B cell (primary cell): ENCODE measurements around the gene CENPO. TPM values are rescaled to one million over a fixed set of nuclear protein-coding genes. Genes with fewer than 3 reads are reported as not detected.

ENCODE experiments used
- ATAC-seq: fragments of 200-7000 bp; cut with Tn5 transposase; one replicate; pipeline ENCODE4 v1.10.0; 2021; ENCODE audit warnings: low read depth, mild to moderate bottlenecking, moderate number of reproducible peaks, moderate library complexity
- CTCF ChIA-PET: fragments of 350-600 bp; sonication (Branson Sonifier 250); formaldehyde crosslinking; loops from one replicate; lab custom pipeline; 2021; ENCODE audit warnings: antibody characterized with exemption, inconsistent platforms; lab: Charles Lee
- POLR2A ChIA-PET: fragments of 350-600 bp; sonication (Branson Sonifier 250); formaldehyde crosslinking; loops from one replicate; lab custom pipeline; 2021; ENCODE audit warnings: antibody characterized with exemption; lab: Charles Lee
- DNase-seq: peaks from one replicate; pipeline ENCODE4 v3.0.0; 2013
- H2AFZ ChIP-seq: 2 replicates; pipeline ENCODE4 v1.6.1; 2012; ENCODE audit warnings: mild to moderate bottlenecking, low read depth, low read length; ENCODE audit not compliant: insufficient read depth, poor library complexity, severe bottlenecking
- H3K27ac ChIP-seq, 2 donors: 1 replicate in 1 of 2; 2 replicates in 1 of 2; pipeline ENCODE4 v1.5.1; 2012 to 2013; ENCODE audit warnings: low read length in 2 of 2, mild to moderate bottlenecking in 2 of 2, moderate library complexity in 1 of 2
- H3K27me3 ChIP-seq, 4 experiments: fragments of 200-600 bp in 1 of 4; sonication (generic) in 1 of 4; replicated peaks in 1 of 4; 1 replicate in 2 of 4; 2 replicates in 2 of 4; pipeline versions ENCODE4 v1.6.1 to v1.7.0; 2013 to 2016; ENCODE audit warnings: low read length in 3 of 4, mild to moderate bottlenecking in 2 of 4, mixed read lengths in 1 of 4, moderate library complexity in 1 of 4; ENCODE audit not compliant: insufficient read depth in 4 of 4, control insufficient read depth in 3 of 4; ENCODE audit errors: control extremely low read depth in 1 of 4
- H3K36me3 ChIP-seq, 2 experiments: replicated peaks in 1 of 2; 1 replicate in 1 of 2; 2 replicates in 1 of 2; pipeline versions ENCODE4 v1.6.1 to v1.7.1; 2013; ENCODE audit warnings: low read length in 1 of 2; ENCODE audit not compliant: insufficient read depth in 2 of 2, control insufficient read depth in 1 of 2; ENCODE audit errors: control extremely low read depth in 1 of 2, extremely low read depth in 1 of 2
- H3K4me1 ChIP-seq, 2 donors: fragments of 200-600 bp in 1 of 2; sonication (generic) in 1 of 2; 1 replicate in 1 of 2; 2 replicates in 1 of 2; pipeline versions ENCODE4 v1.5.1 to v1.6.1; 2013 to 2017; ENCODE audit warnings: low read length in 2 of 2; ENCODE audit not compliant: control insufficient read depth in 2 of 2, insufficient read depth in 2 of 2
- H3K4me2 ChIP-seq: replicated peaks from 2 replicates; pipeline ENCODE3; 2012; ENCODE audit warnings: mild to moderate bottlenecking, low read depth, low read length; ENCODE audit not compliant: poor library complexity, severe bottlenecking
- H3K4me3 ChIP-seq, 5 experiments: fragments of 200-600 bp in 1 of 5; sonication (generic) in 1 of 5; 1 replicate in 3 of 5; 2 replicates in 2 of 5; pipeline versions ENCODE4 v1.5.1 to v1.7.0; 2011 to 2016; ENCODE audit warnings: low read length in 4 of 5, mild to moderate bottlenecking in 4 of 5, low read depth in 2 of 5, control low read depth in 1 of 5, moderate library complexity in 1 of 5; ENCODE audit not compliant: insufficient read depth in 1 of 5; ENCODE audit errors: control extremely low read depth in 1 of 5, extremely low read depth in 1 of 5
- H3K79me2 ChIP-seq: fragments of 200-600 bp; sonication (generic); one replicate; pipeline ENCODE4 v1.6.0; 2016; ENCODE audit warnings: low read length; ENCODE audit not compliant: control insufficient read depth, insufficient read depth
- H3K9ac ChIP-seq: fragments of 200-600 bp; sonication (generic); 2 replicates; pipeline ENCODE4 v1.6.1; 2017; ENCODE audit warnings: mild to moderate bottlenecking, low read length, moderate library complexity
- H3K9me3 ChIP-seq, 3 donors: one replicate each; pipeline versions ENCODE4 v1.6.1 to v1.7.1; 2013; ENCODE audit warnings: low read length in 2 of 3; ENCODE audit not compliant: control insufficient read depth in 2 of 3, insufficient read depth in 1 of 3; ENCODE audit errors: control extremely low read depth in 1 of 3
- H4K20me1 ChIP-seq: 2 replicates; pipeline ENCODE4 v1.6.0; 2012; ENCODE audit warnings: mild to moderate bottlenecking, low read length; ENCODE audit not compliant: insufficient read depth, control insufficient read depth, poor library complexity, severe bottlenecking
- H3K27ac Mint-ChIP-seq: one replicate; pipeline ENCODE4 v1.8.0; 2021; ENCODE audit warnings: mixed read lengths
- H3K27me3 Mint-ChIP-seq: one replicate; pipeline ENCODE4 v1.8.0; 2021; ENCODE audit warnings: mixed read lengths
- H3K4me1 Mint-ChIP-seq: one replicate; pipeline ENCODE4 v1.8.0; 2021; ENCODE audit warnings: mixed read lengths
- H3K4me3 Mint-ChIP-seq: one replicate; pipeline ENCODE4 v1.8.0; 2021; ENCODE audit warnings: mixed read lengths
- H3K9me3 Mint-ChIP-seq: one replicate; pipeline ENCODE4 v1.8.0; 2022; ENCODE audit warnings: mixed read lengths; ENCODE audit not compliant: insufficient read depth
- EZH2 ChIP-seq: IDR thresholded peaks from 2 replicates; pipeline ENCODE4 v1.6.1; 2012; ENCODE audit warnings: borderline replicate concordance, low read depth, mild to moderate bottlenecking, moderate library complexity, low read length; ENCODE audit not compliant: insufficient read depth, poor library complexity, severe bottlenecking
- WGBS: methylation state at CpG from one replicate; pipeline ENCODE4 v1.1.5; 2013; ENCODE audit warnings: missing lambda C conversion rate; ENCODE audit not compliant: insufficient coverage; 5-methylcytosine and 5-hydroxymethylcytosine counted together
- intact Hi-C: fragments of 100-400 bp; cut with micrococcal nuclease; formaldehyde crosslinking; loops from one replicate; pipeline ENCODE4 v1.10.0; 2022
- polyA minus RNA-seq: library from RNA; depleted of rRNA, polyadenylated mRNA; stranded (reverse); fragments of >200 nt; gene quantifications from 2 replicates; pipeline ENCODE4 v1.2.3, GENCODE V29; 2012
- polyA plus RNA-seq: library from polyadenylated mRNA; depleted of rRNA; stranded (reverse); fragments of >200 nt; gene quantifications from 2 replicates; pipeline ENCODE4 v1.2.3, GENCODE V29; 2012
- total RNA-seq, 2 donors: library from RNA; stranded (reverse); fragments of 120-200 nt in 1 of 2; gene quantifications; 1 replicate in 1 of 2; 2 replicates in 1 of 2; pipeline versions ENCODE4 v1.2.3 to v1.2.4, GENCODE V29; 2013 to 2022
- TF ChIP-seq, protein P1 (sequence below): fragments of 200-600 bp; IDR thresholded peaks from one replicate; pipeline ENCODE4 v1.8.0; 2022; ENCODE audit warnings: antibody characterized with exemption, mild to moderate bottlenecking

The CENPO gene, protein sequence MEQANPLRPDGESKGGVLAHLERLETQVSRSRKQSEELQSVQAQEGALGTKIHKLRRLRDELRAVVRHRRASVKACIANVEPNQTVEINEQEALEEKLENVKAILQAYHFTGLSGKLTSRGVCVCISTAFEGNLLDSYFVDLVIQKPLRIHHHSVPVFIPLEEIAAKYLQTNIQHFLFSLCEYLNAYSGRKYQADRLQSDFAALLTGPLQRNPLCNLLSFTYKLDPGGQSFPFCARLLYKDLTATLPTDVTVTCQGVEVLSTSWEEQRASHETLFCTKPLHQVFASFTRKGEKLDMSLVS
- total RNA-seq (10.4 and 10.8 TPM in 2 replicates), polyA plus RNA-seq (3.8 and 4.5 TPM in 2 replicates), polyA minus RNA-seq (3.4 and 4.6 TPM in 2 replicates)
- total RNA-seq (2013) = 3.8 TPM

- POLR2A ChIA-PET = interaction anchor here (0.5 to 1.0 kb wide), 5 partner anchors 39 to 950 kb away, joined by 3 to 6 read pairs (median 3); no protein-coding TSS in a partner anchor
- Histone ChIP-seq H3K9me3 (no peaks in the 10 kb centered on the region), H3K27me3 (no peaks in the 10 kb centered on the region), H2AFZ (peak within 1 kb of the TSS; percentile 91), H3K36me3 (peaks cover 0 to 3% of the 10 kb centered on the region in 2 experiments), H3K27ac (peak within 1 kb of the TSS; percentile 84 to 87), H3K9ac (peak within 1 kb of the TSS; percentile 79), H3K4me3 (peak within 1 kb of the TSS; percentile 51 to 91 (median 82)), H3K4me1 (peaks cover 10 to 16% of the 10 kb centered on the region in 2 donors), H3K4me2 (peak within 1 kb of the TSS; percentile 80), H3K79me2 (peaks cover 50% of the 10 kb centered on the region), H4K20me1 (no peaks in the 10 kb centered on the region)
- DNase-seq = peak; percentile 99
- under 1% methylated on average over 74 of the region's 74 CpGs for WGBS
- Mint-ChIP-seq H3K4me1 (peaks cover 19% of the 10 kb centered on the region), H3K27me3 (no peaks in the 10 kb centered on the region), H3K9me3 (no peaks in the 10 kb centered on the region), H3K4me3 (peak within 1 kb of the TSS; percentile 99), H3K27ac (peak within 1 kb of the TSS; percentile 100)
- intact Hi-C loops = loop anchor here (1.0 to 5.0 kb wide), 5 partner anchors 8 to 746 kb away; partner anchors contain the start of genes DNAJC27, EFR3B, NCOA1 and WDCP
- TF ChIP-seq, protein P1, sequence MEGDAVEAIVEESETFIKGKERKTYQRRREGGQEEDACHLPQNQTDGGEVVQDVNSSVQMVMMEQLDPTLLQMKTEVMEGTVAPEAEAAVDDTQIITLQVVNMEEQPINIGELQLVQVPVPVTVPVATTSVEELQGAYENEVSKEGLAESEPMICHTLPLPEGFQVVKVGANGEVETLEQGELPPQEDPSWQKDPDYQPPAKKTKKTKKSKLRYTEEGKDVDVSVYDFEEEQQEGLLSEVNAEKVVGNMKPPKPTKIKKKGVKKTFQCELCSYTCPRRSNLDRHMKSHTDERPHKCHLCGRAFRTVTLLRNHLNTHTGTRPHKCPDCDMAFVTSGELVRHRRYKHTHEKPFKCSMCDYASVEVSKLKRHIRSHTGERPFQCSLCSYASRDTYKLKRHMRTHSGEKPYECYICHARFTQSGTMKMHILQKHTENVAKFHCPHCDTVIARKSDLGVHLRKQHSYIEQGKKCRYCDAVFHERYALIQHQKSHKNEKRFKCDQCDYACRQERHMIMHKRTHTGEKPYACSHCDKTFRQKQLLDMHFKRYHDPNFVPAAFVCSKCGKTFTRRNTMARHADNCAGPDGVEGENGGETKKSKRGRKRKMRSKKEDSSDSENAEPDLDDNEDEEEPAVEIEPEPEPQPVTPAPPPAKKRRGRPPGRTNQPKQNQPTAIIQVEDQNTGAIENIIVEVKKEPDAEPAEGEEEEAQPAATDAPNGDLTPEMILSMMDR = peak; percentile 68
- TF ChIP-seq EZH2 = no peak
- CTCF ChIA-PET = interaction anchor here (0.6 to 1.7 kb wide), 6 partner anchors 9 to 536 kb away, joined by 3 to 6 read pairs (median 4); partner anchors contain the start of gene NCOA1
- ATAC-seq = peak; percentile 96
These were observed at the start of gene CENPO, which contains the start of gene PTRHD1 for GRCh38 chr2:24792874-24793760. CENPO (plus strand) TSS chr2:24793425; CDS start chr2:24793920, 495 bp downstream. PTRHD1 (minus strand) TSS chr2:24793391; CDS start chr2:24793377, 14 bp downstream.
